ENCODE results near the gene RAB25.
"Not testable (repeated sequence)": the region's sequence is repeated elsewhere in the genome, so short reads cannot be mapped to it uniquely, and the experiment has no call there.

Gene RAB25

GRCh38 chr1:156055281-156056048, 5.5 kb upstream of the RAB25 start:
- no peak for FAIRE-seq

GRCh38 chr1:156056326-156056849, 4.6 kb upstream of the RAB25 start:
- no peak for FAIRE-seq

- no peak for FAIRE-seq
Observed at GRCh38 chr1:156062189-156062588, 1.2 kb downstream of the RAB25 start.

- no peak for FAIRE-seq
Observed at GRCh38 chr1:156063997-156064285, 3.0 kb downstream of the RAB25 start.

GRCh38 chr1:156064615-156065014, 3.7 kb downstream of the RAB25 start:
- FAIRE-seq = no peak

- no peak for FAIRE-seq
Observed at GRCh38 chr1:156065212-156065611, 4.3 kb downstream of the RAB25 start.

- no peak for FAIRE-seq
Observed at GRCh38 chr1:156065871-156066270, 4.9 kb downstream of the RAB25 start.

GRCh38 chr1:156067262-156067661, 6.3 kb downstream of the RAB25 start:
- no peak for FAIRE-seq

GRCh38 chr1:156069490-156070455, 8.8 kb downstream of the RAB25 start:
- FAIRE-seq = no peak

GRCh38 chr1:156070548-156070947, 9.6 kb downstream of the RAB25 start:
- FAIRE-seq = no peak

GRCh38 chr1:156071332-156071816, 10.4 kb downstream of the RAB25 start:
- not testable (repeated sequence) for FAIRE-seq

GRCh38 chr1:156072251-156072650, 11.3 kb downstream of the RAB25 start:
- FAIRE-seq = no peak

GRCh38 chr1:156073110-156073687, 12.2 kb downstream of the RAB25 start:
- FAIRE-seq = no peak

- FAIRE-seq = no peak
Observed at GRCh38 chr1:156073740-156074139, 12.8 kb downstream of the RAB25 start.

- no peak for FAIRE-seq
Observed at GRCh38 chr1:156074661-156075060, 13.7 kb downstream of the RAB25 start.

- no peak for FAIRE-seq
Observed at GRCh38 chr1:156075162-156075561, 14.2 kb downstream of the RAB25 start.

GRCh38 chr1:156075775-156076204, 14.8 kb downstream of the RAB25 start:
- no peak for FAIRE-seq

GRCh38 chr1:156076609-156077429, 15.9 kb downstream of the RAB25 start:
- no peak for FAIRE-seq

GRCh38 chr1:156077430-156077760, 16.4 kb downstream of the RAB25 start:
- FAIRE-seq = no peak

- no peak for FAIRE-seq
Observed at GRCh38 chr1:156078728-156079127, 17.8 kb downstream of the RAB25 start.

- no peak for FAIRE-seq
Observed at GRCh38 chr1:156079762-156080161, 18.8 kb downstream of the RAB25 start.

GRCh38 chr1:156080241-156080862, 19.4 kb downstream of the RAB25 start:
- no peak for FAIRE-seq

Data from islet of Langerhans (tissue), 1 donor.